PFSK-1 (cell line): Measurements from ENCODE around the gene NRL. TPM values are rescaled to one million over a fixed set of nuclear protein-coding genes. Genes with fewer than 3 reads are reported as not detected.

ENCODE experiments used
- FOXP2 ChIP-seq: optimal IDR thresholded peaks from 2 replicates; pipeline ENCODE3; 2011; ENCODE audit warnings: borderline replicate concordance, control low read depth, inconsistent platforms; ENCODE audit not compliant: insufficient read depth; ENCODE audit errors: extremely low read length, extremely low read depth
- POLR2AphosphoS5 ChIP-seq: IDR thresholded peaks from 2 replicates; pipeline ENCODE4 v1.6.1; 2012; ENCODE audit warnings: low read depth, mild to moderate bottlenecking, control low read depth, low read length, moderate library complexity
- REST ChIP-seq, 2 experiments: IDR thresholded peaks; 2 replicates each; pipeline versions ENCODE4 v1.6.1 to v1.8.0; 2011 to 2012; ENCODE audit warnings: low read depth in 2 of 2, low read length in 2 of 2, control low read depth in 1 of 2, inconsistent platforms in 1 of 2, mild to moderate bottlenecking in 1 of 2, moderate library complexity in 1 of 2; ENCODE audit not compliant: insufficient read depth in 1 of 2
- SIN3A ChIP-seq: IDR thresholded peaks from 2 replicates; pipeline ENCODE4 v1.6.1; 2012; ENCODE audit warnings: mild to moderate bottlenecking, low read length, moderate library complexity, borderline replicate concordance; ENCODE audit not compliant: insufficient read depth
- TAF1 ChIP-seq: IDR thresholded peaks from 2 replicates; pipeline ENCODE4 v1.6.1; 2012; ENCODE audit warnings: low read length, control low read depth, borderline replicate concordance; ENCODE audit not compliant: insufficient read depth
- polyA plus RNA-seq: library from polyadenylated mRNA; unstranded; fragments of >200 nt; gene quantifications from one replicate; pipeline ENCODE4 v1.2.1, GENCODE V29; 2012; ENCODE audit warnings: low read depth, missing spikeins; ENCODE audit not compliant: insufficient read length

NRL gene
- 0.99 TPM for polyA plus RNA-seq

- TF ChIP-seq SIN3A: peak; percentile 61; the same call in 1 of the 2 replicates
- TF ChIP-seq TAF1: no peak
- peak; percentile 38 for TF ChIP-seq POLR2AphosphoS5
- peak; percentile 86 for TF ChIP-seq FOXP2
- TF ChIP-seq REST (IDR thresholded peaks at IDR 0.05; ENCODE audit: insufficient read depth in 1 of 2, low read depth in 2 of 2, low read length in 2 of 2): no peak
Measured at GRCh38 chr14:24114532-24115421, at the start of gene NRL, which contains the start of gene DCAF11. TSS of gene NRL (minus strand) at chr14:24114949. CDS start at chr14:24082848, 32,101 bp downstream. TSS of gene DCAF11 (plus strand) at chr14:24114777. CDS start at chr14:24115595, 818 bp downstream.

- TF ChIP-seq POLR2AphosphoS5 (no peak), SIN3A (no peak)
Measured at GRCh38 chr14:24162093-24162492, 47.3 kb upstream of the NRL start.

GRCh38 chr14:24160850-24161804 is 46.4 kb upstream of the NRL start, which contains the start of gene IRF9:
TSS of gene IRF9 (plus strand) at chr14:24161265. CDS start at chr14:24162145, 880 bp downstream.
- TF ChIP-seq POLR2AphosphoS5: peak; percentile 69
- peak; percentile 73 for TF ChIP-seq FOXP2
- no peak for TF ChIP-seq REST (IDR thresholded peaks at IDR 0.05; ENCODE audit: insufficient read depth in 1 of 2, low read depth in 2 of 2, low read length in 2 of 2)
- TF ChIP-seq SIN3A: no peak

GRCh38 chr14:24160499-24160849 is 45.7 kb upstream of the NRL start:
- TF ChIP-seq FOXP2 (no peak), REST (IDR thresholded peaks at IDR 0.05; ENCODE audit: insufficient read depth in 1 of 2, low read depth in 2 of 2, low read length in 2 of 2) (no peak), SIN3A (no peak), POLR2AphosphoS5 (no peak), TAF1 (no peak)
